Activated T-cell treated with anti-CD3 and anti-CD28 coated beads, Interleukin-2, amount 50 U/mL, for 1 hour (primary cell): ENCODE data around the gene NRP2.

Experiments used
- DNase-seq: peaks from one replicate; pipeline ENCODE4 v3.0.0-alpha.2; 2020

NRP2 gene

DNA sequence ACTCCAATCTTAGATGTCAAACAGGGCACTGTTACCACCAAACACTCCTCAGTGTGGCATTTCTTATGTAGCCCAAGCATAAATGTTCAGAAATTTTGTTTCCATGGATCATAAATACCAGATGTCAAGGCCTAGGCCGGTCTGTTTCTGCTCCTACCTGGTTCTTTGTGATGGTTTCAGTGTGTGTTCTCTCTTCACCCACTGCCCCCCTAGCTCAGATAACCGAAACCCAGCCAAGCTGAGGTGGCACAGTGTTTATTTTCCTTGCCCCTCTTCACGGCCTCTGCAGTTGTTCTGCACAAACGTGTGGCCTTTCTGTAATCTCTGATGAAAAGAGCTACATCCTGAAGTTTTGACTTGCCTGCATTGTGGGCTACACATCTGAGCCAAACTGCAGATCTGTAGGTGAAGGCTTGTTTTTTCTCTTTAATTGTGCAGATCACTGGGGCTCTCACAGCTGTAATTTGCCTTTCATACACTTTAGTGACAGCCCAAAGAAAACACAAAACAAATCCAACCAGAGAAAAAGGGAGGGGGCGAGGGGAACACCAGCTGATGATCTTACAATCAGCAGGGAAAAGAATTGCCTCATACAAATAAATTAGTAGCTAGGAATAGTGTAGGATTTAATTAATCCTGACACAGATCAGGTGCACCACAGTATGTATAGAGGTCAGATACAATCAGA lies 99.1 kb downstream of the NRP2 start:
- no peak for DNase-seq

DNA sequence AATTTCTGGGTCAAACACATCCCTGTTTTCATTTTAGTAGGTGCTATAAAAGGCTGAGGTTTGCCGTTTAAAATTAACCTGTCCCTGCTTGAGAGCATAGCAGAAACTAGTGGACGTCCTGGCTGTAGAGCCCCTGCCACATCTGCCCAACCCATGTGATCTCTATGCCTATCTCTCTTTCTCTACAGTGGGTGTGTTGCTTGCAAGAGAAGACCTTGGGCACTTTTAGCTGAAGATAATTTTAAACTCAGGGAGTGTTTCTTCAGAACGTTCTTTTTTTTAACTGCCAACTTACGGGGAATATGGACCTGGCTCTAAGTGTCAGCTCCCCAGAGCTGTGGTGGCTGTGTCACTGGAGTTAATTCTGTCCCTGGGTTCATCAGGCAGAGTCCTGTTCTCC lies 100.6 kb downstream of the NRP2 start:
- DNase-seq, result no peak

DNA sequence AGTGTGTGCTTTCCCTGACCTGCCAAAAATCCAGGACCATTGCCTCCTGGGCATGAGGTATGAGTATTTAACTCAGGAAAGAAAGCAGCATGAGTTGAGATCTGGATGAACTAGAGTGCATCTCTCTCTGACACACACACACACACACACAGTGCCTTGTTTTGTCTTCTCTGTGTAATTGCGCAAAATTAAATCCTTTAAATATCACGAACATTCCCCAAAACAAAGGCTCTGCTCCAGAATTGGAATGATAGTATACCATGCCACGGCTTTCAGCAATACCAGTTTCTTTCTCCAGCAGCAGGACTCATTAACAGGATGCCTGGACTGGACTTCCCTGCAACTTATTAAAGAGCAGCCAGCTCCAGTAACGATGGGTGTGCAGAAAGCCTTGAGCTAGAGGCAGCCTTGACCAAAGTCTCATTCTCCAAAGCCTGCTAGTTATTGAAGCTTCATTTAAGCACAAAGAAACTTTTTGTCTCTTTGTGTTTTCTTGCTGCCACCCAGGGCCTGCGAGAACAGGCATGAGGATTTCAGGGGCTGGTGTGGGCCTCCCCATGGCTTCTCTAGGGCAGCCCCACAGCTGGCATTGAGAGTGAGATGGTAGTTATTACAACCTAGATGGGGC lies 101.7 kb downstream of the NRP2 start:
- DNase-seq, result no peak

DNA sequence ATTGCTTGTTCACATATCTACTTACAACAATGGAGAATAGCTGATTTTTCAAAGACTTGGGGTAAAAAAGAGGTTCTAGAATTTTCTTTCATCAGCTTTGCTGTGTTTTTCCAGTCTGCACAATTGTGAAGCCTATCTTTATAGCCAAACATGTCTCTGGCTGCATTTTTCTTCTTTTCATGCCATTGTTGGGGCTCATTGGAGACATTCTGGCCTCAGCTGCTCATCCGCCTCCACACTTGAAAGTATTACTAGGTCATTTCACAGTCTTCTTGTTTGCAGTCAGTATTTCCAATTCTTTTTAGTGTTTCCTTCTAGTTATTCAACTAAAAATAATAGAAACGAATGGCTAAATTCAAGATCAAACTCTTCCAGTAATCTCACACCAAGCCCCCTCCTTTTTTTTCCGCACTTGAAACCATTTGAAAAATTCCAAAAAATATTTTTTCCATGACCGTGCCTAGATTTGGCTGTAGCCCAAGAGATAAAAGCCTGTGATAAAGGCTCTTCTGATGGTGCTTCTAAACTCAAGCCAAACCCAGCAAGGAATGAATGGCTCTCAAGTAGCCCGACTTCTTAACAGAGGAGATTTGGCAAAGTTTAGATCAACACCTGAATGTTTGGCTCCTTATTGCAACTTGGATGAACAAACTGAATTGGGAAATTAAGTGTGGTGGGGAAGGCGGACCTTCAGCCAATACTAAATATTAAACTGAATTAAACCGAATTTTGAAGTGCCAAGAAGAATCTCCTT lies 103.4 kb downstream of the NRP2 start:
- no peak for DNase-seq

DNA sequence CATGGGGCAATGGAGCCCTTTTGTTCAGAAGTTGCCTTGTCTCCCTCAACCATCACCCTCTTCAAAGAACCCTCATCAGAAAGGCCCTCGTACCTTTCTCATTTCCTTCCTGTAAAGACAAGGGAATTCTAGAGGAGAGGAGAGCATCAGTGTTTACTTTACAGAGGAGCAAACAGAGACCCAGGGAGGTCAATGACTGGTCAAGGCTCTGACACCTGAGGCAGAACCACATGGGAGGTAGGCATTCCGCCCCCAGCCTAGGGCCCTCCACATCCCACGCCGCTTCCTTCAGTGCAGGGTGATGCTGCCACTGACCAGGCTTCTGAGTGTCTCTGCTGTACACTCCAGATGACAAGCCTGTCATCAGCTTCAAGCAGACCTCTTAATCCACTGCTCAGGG lies 104.7 kb downstream of the NRP2 start:
- no peak for DNase-seq

DNA sequence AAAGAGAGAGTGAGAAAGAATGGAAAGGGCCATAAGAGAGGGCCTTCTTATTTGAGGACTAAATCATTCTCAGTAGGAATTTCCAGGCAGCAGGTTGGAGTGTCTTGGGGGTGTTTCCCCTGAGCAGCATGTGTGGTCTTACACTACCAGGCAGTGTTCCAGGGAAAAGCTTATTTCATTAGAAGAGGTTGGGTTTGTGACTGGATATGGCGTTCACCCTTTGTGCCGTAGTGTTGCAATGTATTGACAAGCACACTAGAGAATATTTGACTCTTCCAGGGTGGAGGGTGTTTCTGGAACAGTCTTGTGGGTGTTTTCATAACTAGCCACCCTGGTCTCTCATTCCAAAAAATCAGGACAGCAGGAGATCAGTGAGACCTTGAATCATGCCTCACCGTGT lies 105.5 kb downstream of the NRP2 start:
- no peak for DNase-seq

DNA sequence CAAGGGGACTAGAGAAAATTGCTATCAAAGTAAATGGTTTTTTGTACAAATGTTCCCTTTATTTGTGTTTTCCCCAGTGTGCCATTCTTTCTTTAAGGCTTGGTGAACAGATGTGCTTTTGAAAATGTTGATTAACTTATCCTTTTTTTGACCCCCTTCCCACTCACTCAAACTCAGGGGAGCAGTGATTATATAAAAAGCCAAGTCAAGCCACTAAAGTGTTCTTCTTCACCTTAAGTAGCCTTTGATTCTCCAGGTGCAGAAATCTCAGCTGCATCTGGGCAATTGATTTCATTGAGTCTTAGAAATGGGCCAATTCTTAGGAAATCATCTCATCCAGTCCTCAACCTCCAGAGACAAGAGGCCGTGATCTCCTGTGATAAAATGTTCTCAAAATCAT lies 107.6 kb downstream of the NRP2 start:
- no peak for DNase-seq

DNA sequence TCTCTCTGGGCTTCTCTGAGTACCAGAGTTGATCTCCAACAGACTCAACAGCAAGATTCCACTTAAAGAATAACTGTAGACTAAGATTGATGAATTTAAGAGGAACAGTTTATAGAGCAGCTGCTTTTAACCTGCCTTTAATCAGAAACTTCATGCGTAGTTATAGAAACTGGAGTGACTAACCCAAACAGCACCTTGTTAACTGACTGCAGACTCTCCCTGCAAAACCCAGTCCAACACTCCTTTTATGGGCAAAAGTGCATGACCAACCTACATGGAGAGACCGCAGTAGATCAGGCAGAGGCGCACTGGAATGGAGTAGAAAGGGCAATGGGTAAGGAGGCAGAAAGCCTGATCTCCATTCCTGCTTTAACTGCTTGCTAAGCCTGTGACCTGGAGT lies 110.6 kb downstream of the NRP2 start:
- no peak for DNase-seq

DNA sequence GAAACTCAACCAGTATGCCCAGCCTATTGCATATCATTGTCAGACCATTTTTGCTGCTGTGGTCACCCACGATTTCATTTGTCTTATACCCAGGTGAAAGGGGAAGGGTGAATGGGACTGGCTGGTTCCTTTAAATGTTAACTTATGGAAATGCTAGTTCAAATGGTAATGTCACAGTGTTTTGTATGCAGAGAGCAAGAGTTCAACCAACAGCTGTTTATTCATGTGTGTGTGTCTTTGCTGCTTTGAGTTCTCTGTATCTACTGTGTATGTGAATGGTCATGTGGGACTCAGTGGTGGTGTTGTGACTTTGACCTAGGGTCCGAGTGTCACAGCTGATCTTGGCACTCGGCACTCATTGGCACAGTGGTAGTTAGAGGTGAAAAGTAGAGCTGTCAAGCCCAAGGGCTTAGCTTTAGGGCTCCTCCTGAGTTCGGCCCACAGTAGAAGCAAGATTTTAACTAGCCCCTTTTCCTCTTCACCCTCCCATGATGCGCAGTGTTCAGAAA lies 114.6 kb downstream of the NRP2 start:
- no peak for DNase-seq

DNA sequence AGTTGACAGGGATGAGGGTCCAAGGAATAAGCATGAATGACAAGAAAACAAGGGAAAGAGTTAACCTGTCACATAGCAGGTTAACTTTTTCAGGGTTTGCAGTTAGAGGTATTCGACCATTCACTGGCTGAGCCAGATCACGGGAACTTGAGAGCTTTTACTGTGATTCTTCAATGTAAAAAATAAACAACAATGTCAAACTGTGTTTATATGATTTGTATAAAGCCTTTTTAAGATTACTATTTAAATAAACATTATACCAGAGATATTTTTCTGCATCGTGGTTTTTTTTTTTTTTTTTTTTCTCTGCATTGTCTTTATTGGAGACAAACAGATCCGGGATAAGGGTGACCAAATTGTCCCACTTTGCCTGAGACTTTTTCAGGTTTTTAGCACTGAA lies 115.6 kb downstream of the NRP2 start:
- no peak for DNase-seq

DNA sequence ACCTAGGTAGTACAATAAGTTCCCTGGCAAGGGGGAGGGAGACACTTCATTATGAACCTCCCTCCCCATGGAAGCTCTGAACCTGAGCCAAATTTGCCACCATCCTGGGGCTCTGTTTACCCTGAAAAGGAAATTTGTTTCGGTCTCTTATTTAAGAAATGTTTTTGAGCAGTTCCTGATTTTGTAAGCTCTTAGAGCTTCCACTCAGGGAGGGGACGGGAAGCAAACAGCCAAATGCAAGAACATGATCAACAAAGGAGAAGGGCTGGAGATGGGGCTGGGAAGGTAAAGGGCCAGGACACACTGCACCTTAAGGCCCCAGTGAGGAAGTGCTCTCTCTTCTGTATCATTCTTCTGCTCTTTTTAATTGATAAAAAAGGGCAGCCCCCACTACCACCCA lies 117.9 kb downstream of the NRP2 start:
- no peak for DNase-seq

DNA sequence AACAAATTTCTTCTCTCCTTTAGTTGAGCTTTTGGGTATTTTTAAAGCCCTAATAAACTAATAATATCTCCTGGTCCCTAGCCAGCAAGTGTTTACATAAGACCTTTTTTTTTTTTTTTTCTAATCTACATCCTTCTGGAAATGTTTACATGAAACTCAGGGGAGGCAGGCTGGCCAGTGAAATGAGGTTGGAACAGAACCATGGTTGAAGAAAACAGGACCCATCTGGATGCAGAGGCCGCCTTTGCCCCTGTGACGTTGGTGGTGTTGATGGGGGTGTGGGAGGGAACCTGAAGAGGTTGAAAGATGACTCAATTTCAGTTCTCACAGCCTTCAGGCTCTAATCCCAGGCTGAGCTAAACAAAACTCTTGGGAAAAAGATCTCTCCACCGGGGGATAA lies 118.5 kb downstream of the NRP2 start:
- no peak for DNase-seq

DNA sequence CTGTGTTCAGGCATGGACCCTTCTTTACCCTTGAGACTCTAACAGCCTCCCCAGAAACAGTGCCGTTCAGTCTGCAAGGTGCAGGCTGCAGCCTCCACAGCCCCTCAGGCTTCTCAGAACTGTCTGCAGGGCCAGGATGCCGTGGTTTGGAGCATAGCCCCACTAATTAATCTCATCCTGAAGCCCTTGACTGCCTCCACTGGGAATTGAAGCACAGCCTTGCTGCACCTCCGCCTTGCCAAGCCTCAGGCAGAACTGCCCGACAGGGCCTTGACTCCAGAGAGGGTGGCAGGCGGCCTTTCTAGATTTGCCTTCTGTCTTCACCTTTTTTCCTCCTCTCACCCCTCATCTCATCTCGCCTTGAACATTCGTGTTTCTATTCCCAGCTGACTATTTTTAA lies 119.8 kb downstream of the NRP2 start:
- DNase-seq, result no peak

DNA sequence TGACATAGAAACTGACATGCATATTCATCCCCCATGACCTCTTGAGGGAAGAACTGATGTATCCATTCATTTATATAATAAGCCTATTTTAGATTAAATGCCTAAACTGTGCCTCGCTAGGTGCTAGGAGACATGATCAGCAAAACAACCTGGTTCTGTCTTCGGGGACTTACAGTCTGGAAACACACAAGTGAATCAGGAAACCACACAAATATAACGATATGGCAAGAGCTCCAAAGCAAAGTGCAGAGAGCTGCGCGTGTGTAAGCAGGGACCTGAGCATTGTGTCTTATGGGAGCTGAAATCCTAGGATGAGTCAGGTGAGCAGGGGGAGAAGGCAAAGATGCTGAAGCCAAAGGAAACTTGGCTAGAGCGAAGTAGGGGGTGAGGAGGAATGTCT lies 120.6 kb downstream of the NRP2 start:
- no peak for DNase-seq

DNA sequence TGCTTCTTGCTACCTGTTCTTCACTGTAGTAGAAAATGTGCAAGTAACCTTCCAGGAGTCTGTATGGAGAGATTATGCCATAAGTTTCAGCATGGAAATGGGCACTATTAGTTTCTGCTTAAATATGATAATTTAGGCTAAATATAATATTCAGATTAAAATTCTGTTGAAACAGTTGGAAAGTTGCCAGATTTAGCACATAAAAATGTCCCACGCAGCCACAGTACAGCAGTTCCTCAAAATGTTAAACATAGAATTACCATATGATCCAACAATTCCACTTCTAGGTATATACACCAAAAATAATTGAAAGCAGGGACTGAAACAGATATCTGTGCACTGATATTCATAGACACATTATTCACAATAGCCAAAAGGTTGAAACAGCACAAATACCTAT lies 121.2 kb downstream of the NRP2 start:
- no peak for DNase-seq

DNA sequence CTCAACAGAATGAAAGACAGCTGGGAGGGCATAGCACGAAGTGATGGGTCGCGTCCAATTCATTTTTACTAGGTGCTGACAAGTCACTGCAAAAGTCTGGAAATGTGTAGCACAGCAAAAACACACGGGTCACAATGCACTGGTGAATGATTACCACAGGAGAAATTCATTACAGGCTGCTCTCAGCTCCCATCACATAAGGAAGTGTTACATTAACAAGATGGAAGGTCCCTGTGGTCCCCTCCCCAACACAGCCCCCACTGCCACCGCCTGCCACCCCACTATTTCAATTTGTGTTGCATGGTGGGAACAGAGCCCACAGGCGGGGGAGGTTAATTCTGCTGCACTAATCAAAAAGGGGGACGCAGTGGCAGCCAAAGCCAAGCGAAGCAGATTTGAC lies 122.8 kb downstream of the NRP2 start:
- no peak for DNase-seq

DNA sequence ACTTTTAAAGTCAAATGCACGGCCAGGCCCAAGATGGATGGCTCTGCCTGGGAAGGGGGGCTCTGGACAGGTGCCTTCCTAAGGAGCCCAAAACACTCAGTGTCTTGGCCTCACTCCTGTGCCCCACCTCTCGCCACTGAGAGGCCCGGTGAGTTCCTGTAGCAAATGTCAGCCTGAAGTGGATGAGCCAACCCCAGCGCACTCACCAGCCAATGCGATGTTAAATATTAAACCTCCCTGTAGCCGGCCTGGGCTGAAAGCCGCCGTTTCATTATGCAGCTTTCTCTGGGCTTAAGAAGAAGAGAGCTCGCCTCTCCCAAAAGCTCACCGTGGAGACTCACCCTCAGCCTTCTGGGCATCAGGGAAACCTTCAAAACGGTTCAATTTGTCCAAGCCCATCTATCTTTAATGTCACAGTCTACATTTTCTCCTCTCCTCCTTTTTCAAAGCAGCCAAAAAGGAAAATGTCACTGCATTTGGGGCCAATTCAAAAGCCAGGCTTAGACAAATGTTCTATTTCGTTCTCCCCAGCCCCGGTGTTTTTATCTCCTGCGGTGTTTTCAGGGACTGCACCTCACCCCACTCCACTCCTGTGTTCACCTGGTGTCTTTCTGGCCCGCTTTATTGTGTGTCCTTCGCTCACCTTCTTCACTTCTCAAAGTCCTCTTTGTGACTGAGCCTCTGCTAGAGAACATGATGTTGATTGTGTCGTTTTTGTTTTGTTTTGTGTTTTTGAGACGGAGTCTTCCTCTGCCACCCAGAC lies 124.0 kb downstream of the NRP2 start:
- DNase-seq, result no peak

DNA sequence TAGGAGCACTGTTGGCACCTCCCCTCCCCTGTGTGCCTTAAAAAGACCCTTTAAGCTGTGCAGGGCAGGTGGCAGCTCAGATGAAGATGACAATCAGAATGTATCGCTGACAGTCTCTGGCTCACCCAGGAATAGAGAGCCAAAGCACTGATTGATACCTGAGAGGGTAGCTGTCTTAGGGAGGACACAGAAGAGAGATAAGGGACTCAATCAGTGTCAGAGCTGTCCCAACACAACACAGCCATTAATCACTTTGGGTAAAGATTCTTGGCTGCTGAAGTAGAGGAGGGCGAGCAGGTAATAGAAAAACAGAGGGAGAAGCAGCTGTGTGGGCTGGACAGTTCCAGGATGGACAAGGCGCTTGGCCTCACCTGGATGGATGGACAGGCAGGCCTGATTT lies 124.9 kb downstream of the NRP2 start:
- no peak for DNase-seq

DNA sequence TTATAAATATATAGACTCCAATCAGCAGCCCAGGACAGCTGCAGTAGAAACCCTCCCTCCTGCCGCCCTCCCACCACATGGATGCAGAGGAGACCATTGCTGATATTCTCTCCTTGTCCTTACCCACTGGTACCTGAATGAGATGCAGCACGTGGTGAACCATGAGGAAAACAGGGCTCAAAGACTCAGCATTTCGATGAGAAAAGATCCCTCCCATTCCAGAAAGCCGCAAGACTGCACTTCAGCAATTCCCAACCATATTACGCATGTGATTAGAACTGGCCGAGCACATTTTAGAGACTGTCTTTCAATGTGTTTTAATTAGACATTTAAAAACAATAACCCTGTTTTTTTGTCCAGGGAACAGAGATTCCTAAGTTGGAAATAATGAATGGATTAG lies 125.5 kb downstream of the NRP2 start:
- DNase-seq, result no peak

DNA sequence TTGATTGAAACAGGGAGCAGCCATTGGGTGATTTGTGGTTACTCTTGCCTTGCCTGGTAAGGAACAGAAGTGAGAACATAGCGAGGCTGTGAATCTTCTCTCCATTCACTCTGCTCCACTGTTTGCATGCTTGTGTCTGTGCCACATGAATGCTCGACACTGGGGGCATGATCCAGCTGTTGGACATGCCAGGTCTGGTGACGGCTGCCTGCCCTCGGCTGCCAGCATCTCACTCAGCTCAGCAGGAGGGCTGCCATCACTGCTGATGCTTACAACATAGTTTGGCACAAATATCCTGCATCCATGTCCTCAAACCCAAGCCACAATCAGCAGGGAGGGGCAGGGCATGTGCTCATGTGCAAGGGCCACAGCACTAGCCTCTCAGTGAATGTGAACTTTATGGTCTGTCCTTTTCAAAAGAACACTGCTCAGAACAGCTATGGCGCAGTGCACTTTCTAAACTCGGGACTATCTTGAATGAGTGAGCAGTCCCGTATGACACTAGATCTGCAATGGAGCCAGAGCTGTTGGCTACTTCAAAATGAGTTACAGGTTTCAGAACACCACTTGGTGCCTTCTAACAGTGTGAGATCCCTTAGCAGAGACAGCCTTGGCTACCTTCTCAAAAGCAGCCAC lies 126.3 kb downstream of the NRP2 start:
- DNase-seq, result no peak

DNA sequence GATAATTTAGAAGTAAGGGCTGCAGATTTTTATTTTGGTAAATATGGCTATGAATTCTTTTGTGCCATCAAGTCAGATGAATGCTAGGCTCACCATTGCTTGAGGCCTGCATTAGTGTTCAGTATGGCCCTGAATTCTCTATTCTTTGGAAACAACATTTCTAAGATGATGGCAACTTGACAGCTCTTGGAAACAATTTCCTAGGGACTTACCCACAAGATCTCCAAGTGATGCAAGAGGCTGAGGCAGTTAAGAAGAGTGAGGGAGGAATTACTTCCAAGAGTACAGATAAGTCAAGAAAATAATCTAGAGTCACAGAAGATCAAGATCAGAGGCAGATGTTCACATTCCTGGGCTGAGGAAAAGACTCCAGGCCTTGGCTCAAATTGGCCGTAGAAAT lies 129.1 kb downstream of the NRP2 start:
- DNase-seq, result no peak

DNA sequence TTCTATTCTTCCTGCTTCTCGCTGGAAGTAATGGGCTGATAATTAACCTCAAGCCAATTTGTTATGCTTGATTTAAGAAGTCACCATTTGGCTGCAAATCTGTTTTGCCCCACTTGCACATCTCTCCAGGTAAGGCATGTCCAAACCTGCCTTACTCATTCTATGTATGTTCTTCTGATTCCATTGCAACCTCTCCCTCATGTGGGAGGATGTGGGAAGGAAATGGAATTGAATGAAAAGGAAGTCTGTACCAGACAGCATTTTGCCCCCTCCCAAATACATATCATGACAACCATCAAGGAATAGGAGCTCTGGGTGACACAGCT lies 131.7 kb downstream of the NRP2 start:
- DNase-seq, result no peak

DNA sequence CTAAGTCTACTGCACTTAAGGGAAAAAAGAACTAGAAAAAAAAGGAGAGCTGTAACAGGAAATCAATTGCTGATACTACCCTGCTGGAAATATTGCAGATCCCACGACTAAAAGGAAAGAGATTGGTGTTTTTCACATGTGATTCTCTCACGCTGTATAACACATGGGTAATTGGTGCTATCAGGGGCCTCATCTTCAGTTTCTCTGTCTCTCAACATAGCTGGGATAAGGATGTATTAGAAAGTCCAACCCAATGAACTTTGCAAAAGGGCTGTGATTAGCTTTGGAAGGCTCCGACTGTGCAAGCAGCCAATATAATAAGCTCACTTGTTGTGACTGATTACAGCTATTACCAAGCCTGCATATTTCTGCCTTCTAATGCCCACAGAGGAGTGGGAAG lies 133.4 kb downstream of the NRP2 start:
- DNase-seq, result no peak
